ENCODE measurements around the gene IMPA2. TPM values are rescaled to one million over a fixed set of nuclear protein-coding genes. Genes with fewer than 3 reads are reported as not detected.
A peak's percentile ranks its signal among the peaks of the same experiment; 100 is the strongest.

IMPA2 gene
- total RNA-seq, 2 experiments from 2014 or later, result 1.7 to 2.5 TPM

GRCh38 chr18:11947214-11948191, 33.8 kb upstream of the IMPA2 start:
- H3K9me3 Mint-ChIP-seq, result no peaks in the 10 kb centered on the region
- CTCF ChIA-PET, result interaction anchor here (0.9 to 1.5 kb wide), 2 partner anchors 9 to 47 kb away, joined by 3 to 5 read pairs; no protein-coding TSS in a partner anchor
- intact Hi-C loops (cut with DNase I, micrococcal nuclease), result loop anchor here in 1 of 2 experiments (5.0 kb wide), 1 partner anchor 35 kb away; the partner anchor contains the start of gene IMPA2

DNA sequence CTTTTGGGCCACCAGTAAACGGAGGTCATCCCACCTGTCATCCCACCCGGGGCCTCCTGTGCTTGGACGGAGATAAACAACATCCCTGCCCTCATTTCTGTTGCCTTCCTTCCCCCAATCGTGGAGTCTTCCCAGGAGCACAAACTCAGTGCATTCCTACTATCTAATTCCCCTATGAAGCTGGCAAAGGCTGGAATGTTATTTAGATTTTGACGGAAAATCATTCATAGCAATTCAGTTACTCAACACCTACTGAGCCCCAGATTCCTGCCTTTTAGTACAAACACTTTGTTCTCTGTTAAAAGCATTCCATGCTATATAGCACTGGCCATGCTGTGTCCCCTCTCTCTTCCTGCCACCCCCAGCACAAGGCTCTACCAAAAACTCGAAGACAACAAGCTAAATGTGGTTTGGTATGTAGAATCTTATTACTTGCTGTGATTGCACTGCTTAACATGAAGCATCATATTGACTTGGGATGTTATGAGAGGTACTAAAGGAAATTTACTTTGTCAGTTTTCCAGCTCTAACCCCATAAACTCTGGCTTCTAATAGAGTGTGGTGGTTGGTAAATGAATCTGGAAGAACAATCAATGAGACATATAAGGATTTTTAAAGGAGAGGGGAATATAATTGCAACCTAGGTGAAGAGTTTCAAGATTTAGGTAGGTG, 32.3 kb upstream of the IMPA2 start:
- Mint-ChIP-seq H3K27ac (no peak overlapping the region), H3K36me3 (ENCODE audit: low read depth) (no peaks in the 10 kb centered on the region)

More at GRCh38 chr18:11947214-11948191, 33.8 kb upstream of the IMPA2 start:
- Mint-ChIP-seq H3K36me3 (ENCODE audit: low read depth) (no peaks in the 10 kb centered on the region), H3K27ac (peak overlapping the region; percentile 60), H3K27me3 (no peaks in the 10 kb centered on the region), H3K4me1 (ENCODE audit: low read depth) (peaks cover 16% of the 10 kb centered on the region), H3K4me3 (peak overlapping the region; percentile 85)
- H3K4me1 ChIP-seq (ENCODE audit: insufficient read depth, low read length), result peaks cover 14% of the 10 kb centered on the region
- POLR2A ChIA-PET, result interaction anchor here (0.9 to 1.8 kb wide), 5 partner anchors 34 to 48 kb away, joined by 4 to 5 read pairs (median 4); partner anchors contain the start of genes IMPA2 and MPPE1
- no peaks in the 10 kb centered on the region for H3K9me3 ChIP-seq (ENCODE audit: control insufficient read depth in 1 of 2, insufficient read depth in 1 of 2, low read length in 2 of 2)
- peak overlapping the region; percentile 67 for H3K4me3 ChIP-seq (ENCODE audit: low read length)
- no peaks in the 10 kb centered on the region for H3K36me3 ChIP-seq (ENCODE audit: insufficient read depth, low read length)
- ATAC-seq (ENCODE audit: poor library complexity), result peak; percentile 87
- DNase-seq, result peak; percentile 14 to 78 (median 36)
- peak overlapping the region in 1 of 2 donors; percentile 44 for H3K27ac ChIP-seq (ENCODE audit: low read depth in 1 of 2, low read length in 2 of 2)
- TF ChIP-seq, protein P1, sequence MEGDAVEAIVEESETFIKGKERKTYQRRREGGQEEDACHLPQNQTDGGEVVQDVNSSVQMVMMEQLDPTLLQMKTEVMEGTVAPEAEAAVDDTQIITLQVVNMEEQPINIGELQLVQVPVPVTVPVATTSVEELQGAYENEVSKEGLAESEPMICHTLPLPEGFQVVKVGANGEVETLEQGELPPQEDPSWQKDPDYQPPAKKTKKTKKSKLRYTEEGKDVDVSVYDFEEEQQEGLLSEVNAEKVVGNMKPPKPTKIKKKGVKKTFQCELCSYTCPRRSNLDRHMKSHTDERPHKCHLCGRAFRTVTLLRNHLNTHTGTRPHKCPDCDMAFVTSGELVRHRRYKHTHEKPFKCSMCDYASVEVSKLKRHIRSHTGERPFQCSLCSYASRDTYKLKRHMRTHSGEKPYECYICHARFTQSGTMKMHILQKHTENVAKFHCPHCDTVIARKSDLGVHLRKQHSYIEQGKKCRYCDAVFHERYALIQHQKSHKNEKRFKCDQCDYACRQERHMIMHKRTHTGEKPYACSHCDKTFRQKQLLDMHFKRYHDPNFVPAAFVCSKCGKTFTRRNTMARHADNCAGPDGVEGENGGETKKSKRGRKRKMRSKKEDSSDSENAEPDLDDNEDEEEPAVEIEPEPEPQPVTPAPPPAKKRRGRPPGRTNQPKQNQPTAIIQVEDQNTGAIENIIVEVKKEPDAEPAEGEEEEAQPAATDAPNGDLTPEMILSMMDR (IDR thresholded peaks at IDR 0.05), result no peak
- no peaks in the 10 kb centered on the region for H3K27me3 ChIP-seq (ENCODE audit: control insufficient read depth in 1 of 2, insufficient read depth in 2 of 2, low read length in 2 of 2)

More for the DNA sequence above, 32.3 kb upstream of the IMPA2 start:
- TF ChIP-seq, protein P1 (IDR thresholded peaks at IDR 0.05), result no peak
- intact Hi-C loops (cut with DNase I, micrococcal nuclease), result loop anchor here in 1 of 2 experiments (5.0 kb wide), 1 partner anchor 33 kb away; the partner anchor contains the start of gene IMPA2
- DNase-seq, result no peak
- Mint-ChIP-seq H3K4me3 (peak overlapping the region; percentile 76), H3K27me3 (no peaks in the 10 kb centered on the region), H3K9me3 (no peaks in the 10 kb centered on the region), H3K4me1 (ENCODE audit: low read depth) (peaks cover 16% of the 10 kb centered on the region)
- Histone ChIP-seq H3K9me3 (ENCODE audit: control insufficient read depth in 1 of 2, insufficient read depth in 1 of 2, low read length in 2 of 2) (no peaks in the 10 kb centered on the region), H3K36me3 (ENCODE audit: insufficient read depth, low read length) (no peaks in the 10 kb centered on the region), H3K27ac (ENCODE audit: low read depth in 1 of 2, low read length in 2 of 2) (no peak overlapping the region), H3K4me3 (ENCODE audit: low read length) (no peak overlapping the region), H3K4me1 (ENCODE audit: insufficient read depth, low read length) (peaks cover 14% of the 10 kb centered on the region), H3K27me3 (ENCODE audit: control insufficient read depth in 1 of 2, insufficient read depth in 2 of 2, low read length in 2 of 2) (no peaks in the 10 kb centered on the region)
- no peak for ATAC-seq (ENCODE audit: poor library complexity)
- ChIA-PET CTCF (no interaction called here), POLR2A (interaction anchor here (0.7 to 1.8 kb wide), 2 partner anchors 31 to 41 kb away, joined by 4 read pairs; partner anchors contain the start of gene MPPE1)
